GM18873 (cell line): ENCODE measurements around the gene PEAK3.
"Not testable (repeated sequence)": the region's sequence is repeated elsewhere in the genome, so short reads cannot be mapped to it uniquely, and the experiment has no call there.

Experiments used
- ATAC-seq: cut with Tn5 transposase; IDR thresholded peaks from one replicate; pipeline ENCODE4 v1.9.1; 2021; ENCODE audit warnings: mild to moderate bottlenecking, moderate library complexity, moderate number of reproducible peaks; ENCODE audit not compliant: unreplicated experiment, low FRiP score

The PEAK3 gene

DNA sequence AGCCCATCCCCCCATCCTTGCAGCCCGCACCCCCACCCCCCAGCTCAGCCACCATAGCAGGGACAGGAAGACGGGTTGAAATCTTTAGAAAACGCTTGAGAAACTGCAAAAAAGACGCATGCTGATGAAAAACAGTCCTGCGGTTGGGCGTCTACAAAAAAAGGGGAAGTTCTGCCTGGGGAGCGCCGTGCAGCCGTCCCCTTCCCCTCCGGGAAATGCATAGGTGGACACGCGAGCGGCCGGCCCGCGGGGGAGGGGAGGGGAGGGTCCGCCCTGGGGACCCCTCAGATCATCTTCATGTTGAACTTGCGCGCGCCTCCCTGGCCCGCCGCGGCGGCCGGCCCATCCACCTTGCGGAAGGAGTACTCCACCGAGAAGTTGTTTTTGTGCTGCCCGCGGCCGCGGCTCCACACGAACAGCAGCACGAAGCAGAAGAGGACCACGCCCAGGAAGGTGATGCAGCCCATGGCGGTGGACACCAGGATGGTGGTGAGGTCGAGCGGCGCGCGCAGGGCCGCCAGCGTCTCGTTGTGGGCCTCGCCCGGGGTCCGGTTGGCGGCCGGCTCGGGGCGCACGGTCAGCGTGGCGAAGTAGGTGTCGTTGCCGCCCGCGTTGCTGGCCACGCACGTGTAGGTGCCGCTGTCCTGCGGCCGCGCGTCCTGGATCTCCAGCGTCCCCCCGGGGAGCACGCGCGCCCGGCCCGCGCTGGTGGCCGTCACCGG, 7.9 kb upstream of the PEAK3 start:
- ATAC-seq: no peak

DNA sequence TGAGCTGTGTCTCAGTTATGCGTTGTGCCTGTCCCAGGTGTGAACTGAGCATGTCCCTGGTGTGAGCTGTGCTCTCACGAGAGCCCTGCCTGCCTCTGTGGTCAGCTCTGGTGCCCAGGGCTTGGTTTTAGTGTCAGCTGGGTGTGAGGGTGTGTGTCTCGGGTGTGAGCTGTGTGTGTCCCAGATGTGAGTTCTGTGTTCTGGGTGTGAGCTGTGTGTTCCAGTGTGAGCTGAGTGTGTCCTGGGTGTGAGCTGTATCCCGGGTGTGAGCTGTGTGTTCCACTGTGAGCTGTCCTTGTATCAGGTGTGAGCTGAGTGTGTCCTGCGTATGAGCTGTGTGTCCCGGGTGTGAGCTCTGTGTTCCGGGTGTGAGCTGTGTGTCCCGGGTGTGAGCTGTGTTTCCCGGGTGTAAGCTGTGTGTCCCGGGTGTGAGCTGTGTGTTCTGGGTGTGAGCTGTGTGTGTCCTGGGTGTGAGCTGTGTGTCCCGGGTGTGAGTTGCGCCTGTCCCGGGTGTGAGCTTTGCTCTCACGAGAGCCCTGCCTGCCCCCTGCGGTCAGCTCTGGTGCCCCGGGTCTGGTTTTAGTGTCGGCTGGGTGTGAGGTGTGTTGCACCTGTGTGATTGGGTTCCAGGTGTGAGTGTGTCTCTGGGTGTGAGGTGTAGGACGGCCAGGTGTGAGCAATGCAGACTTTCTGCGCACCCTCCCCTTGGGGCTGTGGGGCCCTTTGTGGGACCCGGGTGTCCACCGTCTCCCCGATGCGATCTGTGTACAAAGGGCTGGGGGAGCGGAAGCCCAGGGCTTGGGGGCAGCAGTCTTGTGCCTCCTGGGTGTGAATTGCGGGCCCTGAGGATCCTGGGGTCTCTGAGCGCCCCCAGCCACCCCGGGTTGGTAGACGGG, 7.1 kb upstream of the PEAK3 start:
- ATAC-seq: no peak

DNA sequence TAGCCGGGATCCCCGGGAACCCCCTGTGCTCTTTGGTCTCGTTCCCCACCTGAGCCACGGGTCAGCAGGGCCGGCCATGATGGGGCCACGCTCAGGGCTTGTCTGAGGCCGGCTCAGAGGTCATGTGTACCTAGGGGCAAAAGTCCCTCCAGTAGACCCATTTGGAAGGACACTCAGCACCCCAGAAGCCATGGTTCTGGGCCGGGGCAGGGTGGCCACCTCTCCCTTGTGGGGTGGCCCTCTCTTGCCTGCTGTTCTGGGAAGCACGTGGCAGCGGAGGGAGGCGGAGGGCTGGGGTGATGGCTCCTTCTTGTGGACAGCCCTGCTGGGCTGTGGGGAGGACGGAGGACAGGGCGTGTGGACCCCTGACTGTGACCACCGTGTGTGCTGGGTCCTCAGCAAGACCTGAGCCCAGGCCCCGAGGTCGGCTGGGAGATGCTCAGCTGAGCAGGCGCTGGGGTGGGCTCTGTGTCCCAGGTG, 6.4 kb upstream of the PEAK3 start:
- no peak for ATAC-seq

DNA sequence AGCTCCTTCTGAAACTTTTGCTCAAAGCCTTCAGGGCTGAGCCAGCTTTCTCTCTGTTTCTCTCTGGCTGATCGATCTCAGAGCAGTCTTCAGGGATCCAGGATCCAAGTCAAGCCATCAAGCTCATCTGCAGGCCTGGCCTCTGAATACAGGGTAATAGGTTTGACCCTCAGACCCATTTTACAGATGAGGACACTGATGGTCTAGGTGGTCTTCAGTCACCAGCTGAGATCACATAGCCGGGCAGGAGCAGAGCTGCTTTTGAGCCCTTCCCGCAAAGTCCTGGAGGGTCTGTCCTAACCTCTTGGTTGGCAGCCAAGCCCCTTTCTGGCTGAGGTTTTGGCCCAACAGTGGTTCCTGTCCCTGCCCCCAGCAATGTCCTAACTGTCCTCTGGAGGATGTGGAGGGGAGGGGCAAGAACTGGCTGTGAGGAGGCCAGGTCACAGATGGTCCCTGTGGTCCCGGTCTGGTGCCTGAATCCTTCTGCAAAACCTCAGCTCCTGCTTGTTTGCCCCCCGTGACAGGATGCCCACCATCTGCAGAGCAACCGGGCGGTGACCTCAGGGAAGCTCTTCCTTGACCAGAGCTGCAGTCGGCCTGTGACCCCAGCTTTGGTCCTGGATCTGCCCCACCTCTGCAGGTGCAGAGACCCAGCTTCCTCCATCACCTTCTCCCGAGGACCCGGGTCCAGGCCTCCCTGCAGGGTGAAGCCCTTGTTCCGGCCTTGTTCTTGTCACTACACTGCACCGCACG, 5.8 kb upstream of the PEAK3 start:
- no peak for ATAC-seq

DNA sequence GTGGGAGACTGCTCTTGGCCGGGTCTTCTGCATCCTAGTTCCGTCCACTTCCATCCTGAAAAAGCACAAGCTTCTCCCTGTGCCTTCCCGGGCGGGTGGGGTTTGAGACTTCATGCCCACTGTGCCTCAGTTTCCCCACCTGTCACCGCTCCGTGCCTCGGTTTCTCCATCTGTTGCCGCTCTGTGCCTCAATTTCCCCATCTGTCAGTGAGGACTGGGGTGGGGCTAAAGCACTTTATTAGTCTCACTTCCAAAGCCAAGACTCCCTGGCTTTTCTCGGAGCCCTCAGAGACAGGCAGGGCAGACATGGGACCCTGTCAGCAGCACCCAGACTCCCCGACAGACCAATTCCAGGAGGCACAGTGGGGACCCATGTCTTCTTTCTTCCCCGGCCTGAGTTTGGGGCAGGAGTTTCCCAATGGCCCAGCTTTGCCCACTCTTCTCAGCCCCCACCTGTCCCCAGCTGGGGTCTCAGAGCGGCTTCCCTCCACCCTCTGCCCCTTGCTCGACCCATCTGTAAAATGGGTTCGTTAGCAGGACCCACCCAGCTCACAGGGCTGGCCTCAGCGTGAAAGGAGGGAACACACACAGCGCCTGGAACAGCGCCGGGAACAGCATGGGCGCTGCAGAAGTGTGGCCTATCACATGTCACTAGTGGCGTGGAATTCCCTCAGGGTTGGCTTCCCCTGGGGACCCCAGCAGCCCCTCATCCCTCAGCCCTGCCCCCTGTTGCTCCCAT, 4.6 kb upstream of the PEAK3 start:
- no peak for ATAC-seq

DNA sequence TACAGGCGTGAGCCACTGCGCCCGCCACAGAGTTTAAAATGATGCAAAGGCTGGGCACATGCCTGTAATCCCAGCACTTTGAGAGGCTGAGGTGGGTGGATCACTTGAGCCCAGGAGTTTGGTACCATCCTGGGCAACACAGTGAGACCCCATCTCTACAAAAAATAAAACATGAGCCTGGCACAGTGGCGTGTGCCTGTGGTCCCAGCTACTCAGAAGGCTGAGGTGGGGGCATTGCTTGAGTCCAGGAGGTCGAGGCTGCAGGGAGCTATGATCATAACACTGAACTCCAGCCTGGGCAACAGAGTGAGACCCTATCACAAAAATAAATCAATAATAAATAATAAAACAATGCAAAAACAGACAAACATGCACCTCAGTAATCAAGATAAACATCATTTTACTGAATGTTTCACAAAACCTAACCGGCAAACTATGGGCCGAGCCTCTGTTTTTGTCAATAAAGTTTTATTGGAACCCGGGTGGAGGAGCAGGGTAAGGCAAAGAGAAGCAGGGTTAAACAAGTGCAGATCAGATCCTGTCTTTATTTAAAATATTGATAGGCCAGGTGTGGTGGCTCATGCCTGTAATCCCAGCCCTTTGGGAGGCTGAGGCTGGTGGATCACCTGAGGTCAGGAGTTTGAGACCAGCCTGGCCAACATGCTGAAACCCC, 2.0 kb upstream of the PEAK3 start:
- no peak for ATAC-seq

DNA sequence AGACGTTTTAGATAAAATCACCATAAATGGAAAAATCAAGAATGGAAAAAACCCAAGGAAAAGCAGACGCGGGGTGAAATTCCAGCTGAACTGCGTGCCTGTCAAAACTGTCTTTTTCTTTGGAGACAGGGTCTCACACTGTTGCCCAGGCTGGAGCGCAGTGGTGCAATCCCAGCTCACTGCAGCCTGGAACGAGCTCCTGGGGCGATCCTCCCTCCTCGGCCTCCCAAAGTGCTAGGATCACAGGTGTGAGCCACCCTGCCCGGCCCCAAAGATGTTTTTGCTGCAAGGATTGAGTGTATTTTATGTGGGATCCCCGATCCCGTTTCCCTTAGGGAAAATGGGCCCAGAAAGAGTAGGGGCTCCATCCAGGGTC, 875 bp upstream of the PEAK3 start:
- no peak for ATAC-seq

DNA sequence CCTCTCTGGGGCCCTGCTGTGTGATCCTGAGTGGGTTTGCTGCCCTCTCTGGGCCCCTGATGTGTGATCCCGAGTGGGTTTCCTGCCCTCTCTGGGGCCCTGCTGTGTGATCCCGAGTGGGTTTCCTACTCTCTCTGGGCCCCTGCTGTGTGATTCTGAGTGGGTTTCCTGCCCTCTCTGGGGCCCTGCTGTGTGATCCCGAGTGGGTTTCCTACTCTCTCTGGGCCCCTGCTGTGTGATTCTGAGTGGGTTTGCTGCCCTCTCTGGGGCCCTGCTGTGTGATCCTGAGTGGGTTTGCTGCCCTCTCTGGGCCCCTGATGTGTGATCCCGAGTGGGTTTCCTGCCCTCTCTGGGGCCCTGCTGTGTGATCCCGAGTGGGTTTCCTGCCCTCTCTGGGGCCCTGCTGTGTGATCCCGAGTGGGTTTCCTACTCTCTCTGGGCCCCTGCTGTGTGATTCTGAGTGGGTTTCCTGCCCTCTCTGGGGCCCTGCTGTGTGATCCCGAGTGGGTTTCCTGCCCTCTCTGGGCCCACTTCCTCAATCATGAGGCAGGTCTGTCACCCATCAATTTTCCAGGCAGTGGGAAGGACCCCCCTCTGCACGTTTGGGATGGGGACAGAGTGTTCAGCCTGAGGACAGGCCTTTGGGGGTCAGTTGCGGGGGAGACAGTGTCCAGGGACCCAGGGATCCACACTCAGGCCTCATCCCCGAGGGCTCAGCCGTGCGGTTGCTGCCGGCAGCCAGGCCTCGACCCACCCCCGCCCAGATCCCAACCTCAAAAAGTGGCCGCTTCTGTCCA, 512 bp downstream of the PEAK3 start:
- not testable (repeated sequence) for ATAC-seq

DNA sequence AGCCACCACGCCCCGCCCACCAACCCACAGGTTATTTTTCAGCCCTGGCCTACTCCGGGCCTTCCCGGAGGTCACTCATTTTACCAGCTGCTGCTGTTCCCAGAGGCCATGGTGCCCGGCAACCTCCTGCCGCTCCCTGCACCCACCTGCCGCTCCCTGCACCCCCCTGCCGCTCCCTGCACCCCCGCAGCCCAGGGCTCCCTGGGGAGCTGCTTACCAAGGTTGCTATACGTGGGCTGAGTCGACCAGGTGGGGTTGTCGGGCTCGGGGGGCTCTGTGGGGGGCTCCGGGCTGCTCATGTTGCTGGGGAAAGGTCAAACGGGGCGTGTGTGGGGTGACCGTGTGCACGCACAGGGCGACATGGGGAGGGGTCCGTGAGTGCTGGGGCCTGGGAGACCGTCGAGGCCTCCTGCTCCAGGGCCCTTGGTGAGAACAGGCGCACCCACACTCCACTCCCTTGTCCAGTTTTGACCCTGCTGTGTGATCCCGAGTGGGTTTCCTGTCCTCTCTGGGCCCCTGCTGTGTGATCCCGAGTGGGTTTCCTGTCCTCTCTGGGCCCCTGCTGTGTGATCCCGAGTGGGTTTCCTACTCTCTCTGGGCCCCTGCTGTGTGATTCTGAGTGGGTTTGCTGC, 1.2 kb downstream of the PEAK3 start:
- ATAC-seq: no peak

DNA sequence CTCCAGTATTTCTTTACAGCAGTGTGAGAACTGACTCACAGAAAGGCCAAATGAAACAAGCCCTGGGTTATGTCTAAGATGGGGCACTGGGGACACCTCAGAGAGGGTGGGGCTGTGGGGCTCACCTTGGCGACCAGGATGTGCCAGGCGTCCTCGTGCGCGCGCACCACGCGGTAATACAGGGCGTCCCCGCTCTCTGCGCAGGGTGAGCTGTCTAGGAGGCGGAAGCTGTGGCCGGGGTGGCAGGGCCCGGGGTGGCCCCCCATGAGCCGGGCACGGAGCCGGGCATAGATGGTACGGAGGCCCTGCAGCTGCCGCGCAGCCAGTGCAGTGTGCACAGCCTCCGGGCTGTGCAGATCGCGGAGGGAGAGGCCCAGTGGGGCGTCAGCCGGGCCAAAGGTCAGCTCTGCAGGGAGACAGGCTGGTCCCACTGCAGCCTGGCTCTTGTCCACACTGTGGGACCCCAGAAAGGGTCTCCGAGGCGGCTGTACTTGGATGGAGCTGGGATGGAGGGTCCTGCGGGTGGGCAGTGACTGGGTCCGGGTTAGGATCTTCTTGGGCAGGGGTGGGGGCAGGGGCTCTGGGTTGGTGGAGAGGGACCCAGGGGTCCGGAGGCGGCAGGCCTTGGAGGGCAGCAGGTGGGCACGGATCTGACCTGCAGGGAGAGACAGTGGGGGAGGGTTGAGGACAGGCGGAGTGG, 3.4 kb downstream of the PEAK3 start:
- no peak for ATAC-seq

DNA sequence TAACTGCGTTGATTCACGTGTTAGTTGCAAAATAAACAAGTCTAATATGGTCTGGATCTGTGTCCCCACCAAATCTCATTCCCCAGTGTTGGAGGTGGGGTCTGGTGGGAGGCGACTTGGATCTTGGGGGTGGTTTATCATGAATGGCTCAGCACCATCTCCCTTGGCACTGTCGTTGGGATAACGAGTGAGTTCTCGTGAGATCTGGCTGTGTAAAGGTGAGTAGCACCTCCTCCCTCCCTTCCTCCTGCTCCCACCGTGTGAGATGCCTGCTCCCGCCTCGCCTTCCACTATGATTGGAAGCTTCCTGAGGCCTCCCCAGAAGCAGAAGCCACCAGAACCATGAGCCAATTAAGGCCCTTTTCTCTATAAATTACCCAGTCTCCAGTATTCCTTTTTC, 4.8 kb downstream of the PEAK3 start:
- ATAC-seq: no peak

DNA sequence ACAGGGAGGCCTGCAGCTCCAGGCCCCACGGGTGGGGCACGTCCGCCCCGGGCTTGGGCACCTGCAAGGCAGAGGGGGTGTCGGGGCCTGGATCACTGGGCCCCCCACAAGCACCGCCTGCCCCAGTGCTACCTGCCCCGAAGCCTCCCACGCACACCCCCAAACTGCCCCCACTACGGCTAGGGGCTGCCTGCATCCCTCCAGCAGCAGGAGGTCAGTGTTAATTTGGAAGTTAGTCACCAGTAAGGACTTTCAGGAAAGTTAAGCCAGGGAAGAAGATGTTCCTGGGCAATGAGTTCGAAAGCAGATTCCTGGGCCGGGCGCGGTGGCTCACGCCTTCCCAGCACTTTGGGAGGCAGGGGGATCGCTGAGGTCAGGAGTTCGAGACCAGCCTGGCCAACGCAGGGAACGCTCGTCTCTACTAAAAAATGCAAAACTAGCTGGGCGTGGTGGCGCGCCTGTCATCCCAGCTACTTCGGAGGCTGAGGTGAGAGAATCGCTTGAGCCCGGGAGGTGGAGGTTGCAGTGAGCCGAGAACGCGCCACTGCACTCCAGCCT, 5.5 kb downstream of the PEAK3 start:
- ATAC-seq: no peak

DNA sequence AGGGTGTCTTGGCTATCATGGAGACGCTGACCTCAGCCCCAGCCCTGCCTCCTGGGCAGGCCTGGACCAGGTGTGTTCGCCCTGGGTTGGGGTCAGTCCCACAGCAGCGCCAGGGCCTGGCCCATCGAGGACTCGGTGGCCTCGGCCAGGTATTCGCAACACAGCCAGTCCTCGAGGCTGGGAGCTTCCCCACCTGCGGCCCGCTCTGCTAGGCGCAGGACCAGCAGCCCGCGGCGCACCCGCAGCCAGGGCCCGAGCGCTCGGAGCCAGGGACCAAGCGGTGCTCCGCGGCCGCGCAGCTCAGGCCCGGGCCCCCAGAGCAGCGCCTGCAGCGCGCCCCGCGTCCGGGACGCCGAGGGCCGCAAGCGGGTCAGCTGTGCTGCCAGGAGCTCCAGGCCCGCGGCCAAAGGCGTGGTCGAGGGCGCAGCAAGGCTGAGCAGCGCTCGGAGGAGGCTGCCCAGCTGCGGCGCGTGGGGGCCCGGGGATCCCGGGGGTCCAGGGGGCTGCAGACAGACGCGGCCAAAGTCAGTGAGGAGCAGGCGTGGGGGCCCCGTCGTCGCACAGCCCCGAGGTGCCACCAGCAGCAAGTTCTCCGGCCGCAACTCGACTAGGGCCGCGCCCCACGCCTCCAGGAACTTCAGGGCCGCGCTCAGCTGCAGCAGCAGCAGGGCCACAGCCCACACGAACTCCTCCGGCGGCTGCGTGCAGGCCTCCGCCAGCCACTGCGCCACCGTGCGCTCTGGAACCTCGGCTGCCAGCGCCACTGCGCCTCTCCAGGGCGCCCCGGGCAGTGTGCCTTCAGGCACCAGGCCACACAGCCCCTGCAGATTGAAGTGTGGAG, 6.2 kb downstream of the PEAK3 start:
- ATAC-seq: no peak

DNA sequence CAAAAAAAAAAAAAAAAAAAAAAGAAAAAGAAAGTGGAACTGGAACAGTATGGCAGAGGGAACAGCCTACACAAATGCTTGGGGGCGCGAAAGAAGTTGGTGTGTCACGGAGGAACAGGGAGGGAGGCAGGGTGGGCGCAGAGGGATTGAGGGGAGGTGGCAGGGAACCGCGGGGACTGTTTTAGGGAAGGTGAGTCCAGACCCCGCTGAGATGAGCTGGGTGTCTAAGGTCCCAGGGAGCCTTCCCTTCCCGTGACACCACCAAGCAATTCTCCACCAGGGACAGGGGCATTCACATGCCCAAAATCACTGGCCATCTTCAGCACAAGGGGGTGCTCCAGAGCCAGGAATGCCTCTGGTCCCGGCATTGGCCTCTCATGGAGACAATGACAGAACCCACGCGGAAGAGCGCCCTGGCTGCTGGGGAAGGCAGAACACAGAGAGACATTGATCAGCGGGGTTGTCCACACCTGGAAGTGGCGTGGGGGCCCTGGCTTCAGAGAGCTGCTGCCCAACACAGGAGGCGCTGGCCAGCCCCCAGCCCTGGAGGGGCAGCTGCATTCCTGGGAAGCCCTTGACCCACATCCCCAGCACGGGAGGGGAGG, 6.9 kb downstream of the PEAK3 start:
- no peak for ATAC-seq

DNA sequence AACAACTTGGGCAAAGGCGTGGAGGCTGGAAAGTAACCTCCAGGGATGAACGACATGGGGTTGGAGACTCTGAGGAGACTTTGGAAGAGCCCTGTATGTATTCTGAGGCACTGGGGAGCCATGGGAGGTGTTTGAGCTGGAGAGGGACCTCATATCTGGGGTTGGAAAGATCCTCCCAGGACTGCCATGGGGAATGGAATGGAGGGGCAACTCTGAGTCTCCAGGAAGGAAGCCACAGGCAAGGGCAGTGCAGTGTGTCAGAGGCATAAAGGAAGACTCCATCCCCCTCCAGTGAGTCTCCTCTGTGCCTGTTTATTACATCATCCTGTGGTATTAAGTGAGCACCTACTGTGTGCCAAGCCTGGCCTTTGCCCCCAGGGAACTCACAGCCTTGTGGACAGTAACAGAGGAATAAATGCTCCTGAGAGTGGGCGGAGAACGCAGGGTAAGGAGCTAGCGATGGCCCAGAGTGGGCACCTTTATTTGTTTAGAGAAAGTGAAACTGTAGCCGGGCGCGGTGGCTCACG, 7.7 kb downstream of the PEAK3 start:
- no peak for ATAC-seq
